Spleen (tissue), 11 donors: ENCODE data around the gene FAM110A. TPM values are rescaled to one million over a fixed set of nuclear protein-coding genes. Genes with fewer than 3 reads are reported as not detected.
A peak's percentile ranks its signal among the peaks of the same experiment; 100 is the strongest.

Experiments used
- DNase-seq: peaks from one replicate; pipeline ENCODE4 v3.0.0-alpha.2; 2020
- H3K27ac ChIP-seq, 8 donors: fragments of 200-600 bp; sonication (generic) in 7 of 8; 1 replicate in 4 of 8; 2 replicates in 4 of 8; pipeline versions ENCODE4 v1.5.0 to v1.8.0; 2016 to 2021; ENCODE audit warnings: inconsistent platforms in 4 of 8, mild to moderate bottlenecking in 4 of 8, moderate library complexity in 1 of 8
- H3K27me3 ChIP-seq, 7 donors: fragments of 200-600 bp; sonication (generic) in 6 of 7; replicated peaks in 1 of 7; 1 replicate in 4 of 7; 2 replicates in 3 of 7; pipeline versions ENCODE4 v1.5.0 to v1.8.0; 2016 to 2021; ENCODE audit warnings: inconsistent platforms in 3 of 7, mild to moderate bottlenecking in 1 of 7
- H3K36me3 ChIP-seq, 6 donors: fragments of 200-600 bp; sonication (generic) in 5 of 6; 1 replicate in 4 of 6; 2 replicates in 2 of 6; pipeline versions ENCODE4 v1.5.0 to v1.8.0; 2016 to 2021; ENCODE audit warnings: inconsistent platforms in 2 of 6
- H3K4me1 ChIP-seq, 6 donors: fragments of 200-600 bp; sonication (generic) in 5 of 6; 1 replicate in 3 of 6; 2 replicates in 3 of 6; pipeline versions ENCODE4 v1.5.0 to v1.8.0; 2016 to 2021; ENCODE audit warnings: inconsistent platforms in 3 of 6
- H3K4me3 ChIP-seq, 8 donors: fragments of 200-600 bp; sonication (generic) in 7 of 8; 1 replicate in 4 of 8; 2 replicates in 4 of 8; pipeline versions ENCODE4 v1.5.0 to v1.8.0; 2016 to 2021; ENCODE audit warnings: inconsistent platforms in 4 of 8, mild to moderate bottlenecking in 4 of 8, moderate library complexity in 2 of 8
- H3K9me3 ChIP-seq, 8 donors: fragments of 200-600 bp; sonication (generic) in 7 of 8; 1 replicate in 4 of 8; 2 replicates in 4 of 8; pipeline versions ENCODE4 v1.5.0 to v1.8.0; 2016 to 2021; ENCODE audit warnings: inconsistent platforms in 4 of 8
- CTCF ChIP-seq, 11 experiments: fragments of 200-600 bp in 7 of 11; fragments of 450-650 bp in 4 of 11; sonication (generic) in 4 of 11; IDR thresholded peaks in 8 of 11; conservative IDR thresholded peaks in 3 of 11; 1 replicate in 7 of 11; 2 replicates in 4 of 11; pipeline versions ENCODE4 v1.4.0 to v1.8.0; 2016 to 2021; ENCODE audit warnings: antibody characterized with exemption in 11 of 11, inconsistent platforms in 4 of 11, mild to moderate bottlenecking in 1 of 11
- POLR2A ChIP-seq, 3 donors: fragments of 450-650 bp; IDR thresholded peaks; one replicate each; pipeline ENCODE4 v1.5.1; 2017; ENCODE audit warnings: antibody characterized with exemption in 3 of 3, mild to moderate bottlenecking in 1 of 3
- POLR2AphosphoS5 ChIP-seq, 3 donors: sonication (generic); formaldehyde crosslinking; IDR thresholded peaks; one replicate each; pipeline ENCODE4 v1.5.1; 2017; ENCODE audit warnings: antibody characterized with exemption in 3 of 3
- WGBS, 5 donors: extraction: QIAGEN DNeasy Blood & Tissue Kit in 3 of 5; methylation state at CpG; one replicate each; pipeline versions ENCODE4 v1.1.5 to v1.1.7; 2013 to 2018; 5-methylcytosine and 5-hydroxymethylcytosine counted together
- intact Hi-C: fragments of 100-400 bp; cut with DNase I; formaldehyde crosslinking; loops from one replicate; pipeline ENCODE4 v1.15.0; 2023; ENCODE audit warnings: low total_unique reads
- polyA plus RNA-seq, 3 donors: library from polyadenylated mRNA; stranded (reverse); fragments of 200-250 nt; gene quantifications; one replicate each; pipeline ENCODE4 v1.2.1, GENCODE V29; 2013
- total RNA-seq, 7 donors: library from RNA; depleted of rRNA in 3 of 7; stranded (reverse); fragments of >200 nt in 3 of 7; fragmentation: NEBNext Ultra II Directional in 4 of 7; extraction: Animal tissue kit (Norgen Biotek cat#: 25700) in 4 of 7; gene quantifications; one replicate each; pipeline versions ENCODE4 v1.1.0 to v1.2.1, GENCODE V29; 2016 to 2021
- donor health status: healthy with polysubstance abuse.
- donor health status: DM: no; HTN: no; CAD: no; lungs with moderate emphysema.
- donor health status: DM: no; HTN: no; CAD: no.
- donor health status: Bipolar disorder and iron deficiency.
- donor health status: healthy.
- donor health status: DM: no; HTN: no; CAD: no.
- donor health status: DM: yes; HTN: yes; CAD: no.

FAM110A gene
- total and polyA plus RNA-seq, 10 donors = 11.3 to 32.0 (median 23.2) TPM

GRCh38 chr20:834151-834746 lies 734 bp downstream of the FAM110A start:
- 2 to 7% (median 4%) methylated on average over 14 to 18 of the region's 18 CpGs for WGBS, 5 donors
- TF ChIP-seq POLR2A (IDR thresholded peaks at IDR 0.05) = no peak
- TF ChIP-seq CTCF (IDR thresholded peaks at IDR 0.05 in 8 of 11, conservative IDR thresholded peaks at IDR 0.05 in 3 of 11) = no peak
- TF ChIP-seq POLR2AphosphoS5 (IDR thresholded peaks at IDR 0.05) = no peak
- Histone ChIP-seq H3K36me3 (peaks cover 0 to 4% (median 0%) of the 10 kb centered on the region in 6 donors), H3K27ac (peak overlapping the region in 7 of 8 donors; percentile 87 to 97 (median 94)), H3K27me3 (no peaks in the 10 kb centered on the region), H3K9me3 (peaks cover 0 to 7% (median 0%) of the 10 kb centered on the region in 8 donors), H3K4me3 (peak overlapping the region; percentile 62 to 90 (median 78)), H3K4me1 (peaks cover 16 to 87% (median 61%) of the 10 kb centered on the region in 6 donors)
- intact Hi-C loops = no loop called here
- DNase-seq = no peak

- DNase-seq = peak; percentile 86
- Histone ChIP-seq H3K27me3 (no peaks in the 10 kb centered on the region), H3K4me1 (peaks cover 26 to 90% (median 72%) of the 10 kb centered on the region in 6 donors), H3K27ac (peak overlapping the region in 7 of 8 donors; percentile 9 to 97 (median 68)), H3K36me3 (peaks cover 0 to 18% (median 0%) of the 10 kb centered on the region in 6 donors), H3K9me3 (peaks cover 0 to 7% (median 0%) of the 10 kb centered on the region in 8 donors), H3K4me3 (peak overlapping the region in 4 of 8 donors; percentile 72 to 86 (median 75))
- WGBS, 5 donors = 35 to 56% (median 46%) methylated on average over 2 of the region's 2 CpGs
- TF ChIP-seq CTCF (IDR thresholded peaks at IDR 0.05 in 8 of 11, conservative IDR thresholded peaks at IDR 0.05 in 3 of 11) (no peak), POLR2A (IDR thresholded peaks at IDR 0.05) (no peak), POLR2AphosphoS5 (IDR thresholded peaks at IDR 0.05) (peak; percentile 59 to 83 (median 75))
- intact Hi-C loops = no loop called here
Observed at GRCh38 chr20:835608-836045, 2.1 kb downstream of the FAM110A start.

- Histone ChIP-seq H3K9me3 (peaks cover 0 to 7% (median 0%) of the 10 kb centered on the region in 8 donors), H3K4me1 (peaks cover 29 to 94% (median 77%) of the 10 kb centered on the region in 6 donors), H3K36me3 (peaks cover 0 to 20% (median 0%) of the 10 kb centered on the region in 6 donors), H3K27me3 (peaks cover 0 to 5% (median 2%) of the 10 kb centered on the region in 7 donors), H3K27ac (peak overlapping the region in 6 of 8 donors; percentile 40 to 97 (median 81)), H3K4me3 (no peak overlapping the region)
- no peak for DNase-seq
- intact Hi-C loops = no loop called here
- WGBS, 5 donors = 79 to 91% (median 86%) methylated on average over 1 of the region's 1 CpG
- TF ChIP-seq POLR2A (IDR thresholded peaks at IDR 0.05) (no peak), POLR2AphosphoS5 (IDR thresholded peaks at IDR 0.05) (no peak), CTCF (IDR thresholded peaks at IDR 0.05 in 8 of 11, conservative IDR thresholded peaks at IDR 0.05 in 3 of 11) (no peak)
Observed at GRCh38 chr20:836190-836589, 2.7 kb downstream of the FAM110A start.

GRCh38 chr20:839015-839414 lies 5.5 kb downstream of the FAM110A start:
- DNase-seq = no peak
- Histone ChIP-seq H3K36me3 (peaks cover 0 to 20% (median 0%) of the 10 kb centered on the region in 6 donors), H3K4me1 (peaks cover 41 to 100% (median 87%) of the 10 kb centered on the region in 6 donors), H3K27me3 (peaks cover 0 to 18% (median 6%) of the 10 kb centered on the region in 7 donors), H3K4me3 (no peak overlapping the region), H3K27ac (peak overlapping the region in 3 of 8 donors; percentile 19 to 46 (median 46)), H3K9me3 (peaks cover 0 to 7% (median 0%) of the 10 kb centered on the region in 8 donors)
- intact Hi-C loops = no loop called here
- WGBS, 5 donors = 72 to 88% (median 88%) methylated on average over 5 of the region's 5 CpGs
- TF ChIP-seq POLR2AphosphoS5 (IDR thresholded peaks at IDR 0.05) (no peak), POLR2A (IDR thresholded peaks at IDR 0.05) (no peak), CTCF (IDR thresholded peaks at IDR 0.05 in 8 of 11, conservative IDR thresholded peaks at IDR 0.05 in 3 of 11) (no peak)
